GM12878 (cell line): ENCODE measurements around the gene CARD10. TPM values are rescaled to one million over a fixed set of nuclear protein-coding genes. Genes with fewer than 3 reads are reported as not detected.

Source experiments
- ATAC-seq: fragments of 200-7000 bp; cut with Tn5 transposase; 3 replicates; pipeline ENCODE4 v1.9.1; 2020; ENCODE audit warnings: mild to moderate bottlenecking, moderate library complexity
- BruUV-seq: library from RNA; stranded (reverse); fragments of 400-500 nt; replicated peaks from 2 replicates; lab custom pipeline; 2021; lab: Mats Ljungman, UMichigan
- CTCF ChIA-PET: fragments of 300-600 bp; sonication (Branson Sonifier 250); formaldehyde crosslinking; extraction: SDS; loops from one replicate; lab custom pipeline; 2021; ENCODE audit warnings: inconsistent platforms; lab: Yijun Ruan, JAX
- POLR2A ChIA-PET: fragments of 350-600 bp; formaldehyde crosslinking; extraction: SDS; loops from one replicate; lab custom pipeline; 2021; ENCODE audit warnings: inconsistent platforms; lab: Charles Lee
- RAD21 ChIA-PET: fragments of 300-600 bp; sonication (Branson Sonifier 250); formaldehyde crosslinking; loops from one replicate; lab custom pipeline; 2023; ENCODE audit warnings: antibody characterized with exemption; ENCODE audit not compliant: unreplicated experiment; lab: Charles Lee
- SMC1A ChIA-PET: fragments of 300-600 bp; sonication (Branson Sonifier 250); formaldehyde crosslinking; loops from one replicate; lab custom pipeline; 2023; ENCODE audit not compliant: unreplicated experiment, uncharacterized antibody; lab: Charles Lee
- DNase-seq: peaks from one replicate; pipeline ENCODE4 v3.0.0-alpha.2; 2011; ENCODE audit warnings: low read depth, low spot score
- FAIRE-seq: peaks from 3 replicates; lab custom pipeline; 2011; peaks lifted over from hg19 to GRCh38; lab: Jason Lieb, UNC
- H2AFZ ChIP-seq: 2 replicates; pipeline ENCODE4 v1.6.0; 2011; ENCODE audit warnings: low read depth, low read length, control low read depth; ENCODE audit not compliant: control insufficient read depth
- H3K27ac ChIP-seq: 2 replicates; pipeline ENCODE4 v1.5.1; 2011; ENCODE audit warnings: control low read depth; ENCODE audit not compliant: control insufficient read depth, insufficient read depth
- H3K27me3 ChIP-seq, 2 experiments: replicated peaks in 1 of 2; 2 replicates each; pipeline versions ENCODE4 v1.6.0 to v1.6.1; 2011; ENCODE audit warnings: low read length in 1 of 2; ENCODE audit not compliant: control insufficient read depth in 2 of 2, insufficient read depth in 2 of 2
- H3K36me3 ChIP-seq, 2 experiments: 2 replicates each; pipeline ENCODE4 v1.5.1; 2011; ENCODE audit warnings: low read length in 1 of 2; ENCODE audit not compliant: control insufficient read depth in 2 of 2, insufficient read depth in 2 of 2
- H3K4me1 ChIP-seq: 2 replicates; pipeline ENCODE4 v1.6.1; 2011; ENCODE audit warnings: mild to moderate bottlenecking, low read length, moderate library complexity, mixed read lengths; ENCODE audit not compliant: control insufficient read depth, insufficient read depth
- H3K4me2 ChIP-seq: 2 replicates; pipeline ENCODE4 v1.6.0; 2011; ENCODE audit warnings: control low read depth; ENCODE audit not compliant: control insufficient read depth, insufficient read depth
- H3K4me3 ChIP-seq: fragments of 200-600 bp; sonication (generic); 2 replicates; pipeline ENCODE4 v1.5.1; 2016
- H3K79me2 ChIP-seq: 2 replicates; pipeline ENCODE4 v1.6.0; 2011; ENCODE audit warnings: low read length; ENCODE audit not compliant: control insufficient read depth, insufficient read depth
- H3K9ac ChIP-seq: 2 replicates; pipeline ENCODE4 v1.8.0; 2011; ENCODE audit warnings: low read length, control low read depth, mixed read lengths; ENCODE audit not compliant: control insufficient read depth, insufficient read depth
- H3K9me3 ChIP-seq: replicated peaks from 3 replicates; pipeline ENCODE4 v1.5.1; 2011; ENCODE audit warnings: mild to moderate bottlenecking, low read length; ENCODE audit not compliant: control insufficient read depth, insufficient read depth
- H4K20me1 ChIP-seq: 2 replicates; pipeline ENCODE4 v1.6.0; 2011; ENCODE audit not compliant: control insufficient read depth, insufficient read depth
- CREM ChIP-seq: IDR thresholded peaks from 2 replicates; pipeline ENCODE4 v1.6.1; 2014; ENCODE audit warnings: antibody characterized with exemption, low read depth
- FOXM1 ChIP-seq: IDR thresholded peaks from 2 replicates; pipeline ENCODE4 v1.6.1; 2012; ENCODE audit warnings: low read depth, mild to moderate bottlenecking, inconsistent platforms, low read length, moderate library complexity
- IKZF1 ChIP-seq: fragments of 450-650 bp; conservative IDR thresholded peaks from 2 replicates; pipeline ENCODE4 v1.6.1; 2017; ENCODE audit warnings: antibody characterized with exemption, mild to moderate bottlenecking
- PAX8 ChIP-seq: fragments of 450-650 bp; IDR thresholded peaks from 2 replicates; pipeline ENCODE4 v1.6.1; 2017; ENCODE audit warnings: mild to moderate bottlenecking, moderate library complexity
- RAD21 ChIP-seq: IDR thresholded peaks from 2 replicates; pipeline ENCODE4 v1.6.1; 2011; ENCODE audit warnings: mild to moderate bottlenecking, low read depth, low read length, moderate library complexity; ENCODE audit not compliant: insufficient read depth
- RAD51 ChIP-seq: fragments of 450-650 bp; IDR thresholded peaks from 2 replicates; pipeline ENCODE4 v1.6.1; 2016; ENCODE audit warnings: moderate library complexity, mild to moderate bottlenecking, inconsistent platforms
- YBX1 ChIP-seq: fragments of 450-650 bp; IDR thresholded peaks from 2 replicates; pipeline ENCODE4 v1.6.1; 2016; ENCODE audit warnings: antibody characterized with exemption
- WGBS: methylation state at CpG from one replicate; pipeline ENCODE4 v1.1.6; 2016; ENCODE audit warnings: low lambda C conversion rate; ENCODE audit not compliant: insufficient replicate concordance, insufficient coverage; ENCODE audit errors: missing lambda C conversion rate; 5-methylcytosine and 5-hydroxymethylcytosine counted together
- in situ Hi-C: fragments of 300-500 bp; cut with MboI; formaldehyde crosslinking; loops from 9 replicates; pipeline ENCODE4 v1.14.3; 2018; ENCODE audit warnings: mixed read lengths
- intact Hi-C: fragments of 100-400 bp; cut with micrococcal nuclease; formaldehyde crosslinking; loops from one replicate; pipeline ENCODE4 v1.14.2; 2022; ENCODE audit not compliant: unreplicated experiment
- polyA plus RNA-seq, 11 experiments: library from polyadenylated mRNA; depleted of rRNA in 4 of 11; unstranded in 6 of 11; stranded (reverse) in 5 of 11; fragments of >200 nt; fragmentation: Nextera tagmentation in 4 of 11; fragmentation: Illumina TruSeq in 1 of 11; extraction: Ambion mirVana in 4 of 11; extraction: Trizol in 1 of 11; gene quantifications; 1 replicate in 1 of 11; 2 replicates in 10 of 11; pipeline versions ENCODE4 v1.2.1 to v1.2.3, GENCODE V29; 2011 to 2016; ENCODE audit warnings: inconsistent platforms in 2 of 11, missing spikeins in 2 of 11, low read depth in 1 of 11
- total RNA-seq, 4 experiments: library from RNA; depleted of rRNA in 3 of 4; stranded (reverse); fragments of >200 nt in 3 of 4; fragmentation: Illumina TruSeq in 1 of 4; extraction: Trizol in 1 of 4; gene quantifications; 2 replicates each; pipeline versions ENCODE4 v1.2.1 to v1.2.3, GENCODE V29; 2013 to 2021
- TF ChIP-seq, protein P1 (sequence below): IDR thresholded peaks from 2 replicates; pipeline ENCODE4 v1.6.1; 2011; ENCODE audit warnings: borderline replicate concordance, low read depth, mild to moderate bottlenecking, moderate library complexity, low read length; ENCODE audit not compliant: insufficient read depth, poor library complexity, severe bottlenecking
- TF ChIP-seq, protein P2 (sequence below): IDR thresholded peaks from 2 replicates; pipeline ENCODE4 v1.6.1; 2012; ENCODE audit warnings: low read depth, low read length, improper control_type of control experiment
- TF ChIP-seq, protein P3 (sequence below): IDR thresholded peaks from 2 replicates; pipeline ENCODE4 v1.6.1; 2011; ENCODE audit warnings: low read depth, low read length, improper control_type of control experiment, borderline replicate concordance

Gene CARD10
- total and polyA plus RNA-seq, 10 of the 15 experiments (the other 5 are each of a cell fraction or from before 2014, with no cell fraction given): 0.08 to 0.10 (median 0.10) TPM; not detected in 7

DNA sequence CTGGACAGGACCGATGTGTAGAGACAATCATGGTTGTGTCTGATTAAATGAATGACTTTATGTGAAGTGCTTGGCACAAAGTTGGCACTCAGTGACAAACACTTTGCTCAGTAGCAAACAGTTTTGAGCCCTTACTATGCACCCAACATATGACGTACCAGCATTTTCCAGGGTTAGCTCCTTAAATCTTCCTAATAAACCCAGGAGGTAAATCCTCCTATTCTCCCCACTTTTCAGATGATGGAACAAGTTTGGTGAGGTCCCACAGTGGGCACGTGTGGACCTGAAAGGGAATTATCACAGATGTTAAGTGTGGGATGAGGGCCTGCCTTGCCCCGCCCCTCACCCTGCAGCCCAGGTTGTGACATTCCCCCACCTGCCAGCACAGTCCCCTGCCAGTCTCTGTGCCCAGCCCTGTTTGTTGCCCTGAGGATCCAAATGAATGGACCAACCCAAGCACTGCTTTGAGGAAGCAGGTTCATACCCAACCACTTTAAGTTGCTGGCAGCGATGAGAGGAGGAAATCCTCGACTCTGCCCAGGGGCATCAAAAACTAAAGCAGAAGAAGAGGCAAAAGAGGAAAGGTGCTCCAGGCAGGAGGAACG is 6.6 kb upstream of the CARD10 start:
- BruUV-seq: no TSS peak

More for the DNA sequence above, 6.6 kb upstream of the CARD10 start:
- Histone ChIP-seq H3K4me1 (no peaks in the 10 kb centered on the region; the same call in 1 of the 2 replicates), H3K27ac (no peak overlapping the region), H3K27me3 (no peaks in the 10 kb centered on the region; a peak in 1 of 4 replicates), H3K36me3 (no peaks in the 10 kb centered on the region), H3K4me3 (no peak overlapping the region), H3K79me2 (no peaks in the 10 kb centered on the region), H3K9me3 (no peaks in the 10 kb centered on the region), H2AFZ (no peak overlapping the region), H3K9ac (no peak overlapping the region), H3K4me2 (no peak overlapping the region), H4K20me1 (no peaks in the 10 kb centered on the region)
- ChIA-PET RAD21 (no interaction called here), POLR2A (no interaction called here), CTCF (no interaction called here), SMC1A (no interaction called here)
- intact Hi-C loops (no loop called here), in situ Hi-C loops (no loop called here)
- ATAC-seq: no peak
- no peak for FAIRE-seq
- 34% methylated on average over 7 of the region's 7 CpGs for WGBS
- TF ChIP-seq FOXM1 (no peak), RAD51 (no peak), PAX8 (no peak), RAD21 (no peak), IKZF1 (no peak), CREM (no peak), YBX1 (no peak)
- TF ChIP-seq, protein P1, sequence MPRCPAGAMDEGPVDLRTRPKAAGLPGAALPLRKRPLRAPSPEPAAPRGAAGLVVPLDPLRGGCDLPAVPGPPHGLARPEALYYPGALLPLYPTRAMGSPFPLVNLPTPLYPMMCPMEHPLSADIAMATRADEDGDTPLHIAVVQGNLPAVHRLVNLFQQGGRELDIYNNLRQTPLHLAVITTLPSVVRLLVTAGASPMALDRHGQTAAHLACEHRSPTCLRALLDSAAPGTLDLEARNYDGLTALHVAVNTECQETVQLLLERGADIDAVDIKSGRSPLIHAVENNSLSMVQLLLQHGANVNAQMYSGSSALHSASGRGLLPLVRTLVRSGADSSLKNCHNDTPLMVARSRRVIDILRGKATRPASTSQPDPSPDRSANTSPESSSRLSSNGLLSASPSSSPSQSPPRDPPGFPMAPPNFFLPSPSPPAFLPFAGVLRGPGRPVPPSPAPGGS: no peak
- TF ChIP-seq, protein P2, sequence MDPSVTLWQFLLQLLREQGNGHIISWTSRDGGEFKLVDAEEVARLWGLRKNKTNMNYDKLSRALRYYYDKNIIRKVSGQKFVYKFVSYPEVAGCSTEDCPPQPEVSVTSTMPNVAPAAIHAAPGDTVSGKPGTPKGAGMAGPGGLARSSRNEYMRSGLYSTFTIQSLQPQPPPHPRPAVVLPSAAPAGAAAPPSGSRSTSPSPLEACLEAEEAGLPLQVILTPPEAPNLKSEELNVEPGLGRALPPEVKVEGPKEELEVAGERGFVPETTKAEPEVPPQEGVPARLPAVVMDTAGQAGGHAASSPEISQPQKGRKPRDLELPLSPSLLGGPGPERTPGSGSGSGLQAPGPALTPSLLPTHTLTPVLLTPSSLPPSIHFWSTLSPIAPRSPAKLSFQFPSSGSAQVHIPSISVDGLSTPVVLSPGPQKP: no peak
- TF ChIP-seq, protein P3, sequence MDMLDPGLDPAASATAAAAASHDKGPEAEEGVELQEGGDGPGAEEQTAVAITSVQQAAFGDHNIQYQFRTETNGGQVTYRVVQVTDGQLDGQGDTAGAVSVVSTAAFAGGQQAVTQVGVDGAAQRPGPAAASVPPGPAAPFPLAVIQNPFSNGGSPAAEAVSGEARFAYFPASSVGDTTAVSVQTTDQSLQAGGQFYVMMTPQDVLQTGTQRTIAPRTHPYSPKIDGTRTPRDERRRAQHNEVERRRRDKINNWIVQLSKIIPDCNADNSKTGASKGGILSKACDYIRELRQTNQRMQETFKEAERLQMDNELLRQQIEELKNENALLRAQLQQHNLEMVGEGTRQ: no peak
- no peak for DNase-seq
